ENCODE measurements around the gene PSMA7. TPM values are rescaled to one million over a fixed set of nuclear protein-coding genes. Genes with fewer than 3 reads are reported as not detected.

Gene PSMA7
- polyA plus RNA-seq, 1 donor (not counting 4 experiments of a cell fraction or from before 2014, with no cell fraction given), result 383 TPM

- Histone ChIP-seq H3K9ac (ENCODE audit: control insufficient read depth, extremely low read depth, insufficient read depth, low read length) (no peak overlapping the region), H3K9me1 (ENCODE audit: control insufficient read depth, extremely low read depth, insufficient read depth, low read length) (peaks cover 7% of the 10 kb centered on the region), H3K4me1 (ENCODE audit: control insufficient read depth, extremely low read depth, insufficient read depth, low read length) (peaks cover 12% of the 10 kb centered on the region), H3K36me3 (ENCODE audit: control insufficient read depth in 2 of 2, extremely low read depth in 1 of 2, insufficient read depth in 2 of 2, low read length in 2 of 2) (peaks cover 42 to 64% of the 10 kb centered on the region in 2 experiments), H4K20me1 (ENCODE audit: control insufficient read depth, extremely low read depth, insufficient read depth, low read length) (peaks cover 27% of the 10 kb centered on the region), H3K27me3 (ENCODE audit: control insufficient read depth, extremely low read depth, insufficient read depth, low read length) (no peaks in the 10 kb centered on the region), H3K4me3 (ENCODE audit: control insufficient read depth in 2 of 3, extremely low read depth in 1 of 3, insufficient read depth in 2 of 3, low read depth in 1 of 3, low read length in 3 of 3) (no peak overlapping the region), H3K79me2 (ENCODE audit: control insufficient read depth, insufficient read depth, low read length) (peaks cover 35% of the 10 kb centered on the region), H3K4me2 (ENCODE audit: control insufficient read depth, extremely low read depth, insufficient read depth, low read depth, low read length) (no peak overlapping the region), H2AFZ (ENCODE audit: control insufficient read depth, low read length) (no peak overlapping the region), H3K9me3 (ENCODE audit: control insufficient read depth, low read depth, low read length) (no peaks in the 10 kb centered on the region), H3K27ac (ENCODE audit: control insufficient read depth, insufficient read depth, low read length) (no peak overlapping the region)
- TF ChIP-seq CTCF (optimal IDR thresholded peaks at IDR 0.05 in 1 of 3, IDR thresholded peaks at IDR 0.05 in 1 of 3, conservative IDR thresholded peaks at IDR 0.05 in 1 of 3; ENCODE audit: extremely low read depth in 1 of 3, insufficient read depth in 2 of 3, low read length in 3 of 3) (peak in 1 of 3 experiments; percentile 5), EZH2 (IDR thresholded peaks at IDR 0.05; ENCODE audit: low read length) (no peak)
- no peak for FAIRE-seq
- dilution Hi-C loops (cut with MboI; ENCODE audit: extremely low pct_ligation_motif_present, low sequenced_read_pairs), result no loop called here
- no peak for DNase-seq (ENCODE audit: low read depth, low spot score)
These were observed 6.2 kb downstream of the PSMA7 start for GRCh38 chr20:62137092-62137384.

DNA sequence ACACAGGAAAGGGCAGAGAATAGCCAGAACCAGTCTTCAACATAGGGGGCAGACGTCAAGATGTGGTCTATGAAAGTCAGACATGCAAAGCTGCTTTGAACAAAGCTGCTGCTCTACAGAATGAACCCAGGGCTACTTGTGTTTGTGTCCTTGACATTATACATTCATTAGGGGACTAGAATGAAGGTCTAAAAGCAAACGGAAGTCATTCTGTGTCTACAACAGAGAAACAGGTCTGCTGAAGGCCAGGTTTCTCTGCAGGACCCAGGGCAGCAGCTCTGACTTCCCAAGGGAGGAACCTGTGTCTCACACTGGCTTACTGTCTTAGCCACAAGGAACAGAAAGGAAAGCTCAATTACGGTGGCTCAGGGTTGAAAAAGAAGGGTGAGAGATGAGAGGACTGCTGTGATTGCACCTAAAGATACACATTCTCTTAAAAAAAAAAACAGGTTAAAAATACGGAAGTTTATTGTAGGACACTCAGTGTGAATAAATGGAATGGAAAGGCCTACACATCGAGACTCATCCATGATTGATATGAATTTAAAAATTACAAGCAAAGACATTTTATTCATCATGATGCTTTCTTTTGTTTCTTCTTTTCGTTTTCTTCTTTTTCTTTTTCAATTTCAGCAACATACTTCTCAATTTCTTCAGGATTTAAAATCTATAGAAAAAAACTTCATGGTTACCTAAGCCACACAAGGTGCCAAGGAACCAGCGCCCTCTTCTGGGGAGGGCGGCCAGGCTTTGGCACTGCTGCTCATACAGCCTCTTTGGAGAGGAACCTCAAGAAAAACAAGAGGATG is 6.7 kb downstream of the PSMA7 start:
- peaks cover 5% of the 10 kb centered on the region for H3K9me1 ChIP-seq (ENCODE audit: control insufficient read depth, extremely low read depth, insufficient read depth, low read length)
- H3K79me2 ChIP-seq (ENCODE audit: control insufficient read depth, insufficient read depth, low read length), result peaks cover 30% of the 10 kb centered on the region
- H3K9me3 ChIP-seq (ENCODE audit: control insufficient read depth, low read depth, low read length), result no peaks in the 10 kb centered on the region
- no peak overlapping the region for H3K4me3 ChIP-seq (ENCODE audit: control insufficient read depth in 2 of 3, extremely low read depth in 1 of 3, insufficient read depth in 2 of 3, low read depth in 1 of 3, low read length in 3 of 3)
- no peak for DNase-seq (ENCODE audit: low read depth, low spot score)
- no peak overlapping the region for H3K27ac ChIP-seq (ENCODE audit: control insufficient read depth, insufficient read depth, low read length)
- H3K4me2 ChIP-seq (ENCODE audit: control insufficient read depth, extremely low read depth, insufficient read depth, low read depth, low read length), result no peak overlapping the region
- no peaks in the 10 kb centered on the region for H3K27me3 ChIP-seq (ENCODE audit: control insufficient read depth, extremely low read depth, insufficient read depth, low read length)
- H4K20me1 ChIP-seq (ENCODE audit: control insufficient read depth, extremely low read depth, insufficient read depth, low read length), result peaks cover 21% of the 10 kb centered on the region
- TF ChIP-seq EZH2 (IDR thresholded peaks at IDR 0.05; ENCODE audit: low read length) (no peak), CTCF (optimal IDR thresholded peaks at IDR 0.05 in 1 of 3, IDR thresholded peaks at IDR 0.05 in 1 of 3, conservative IDR thresholded peaks at IDR 0.05 in 1 of 3; ENCODE audit: extremely low read depth in 1 of 3, insufficient read depth in 2 of 3, low read length in 3 of 3) (peak; percentile 75 to 87 (median 76))
- no peak overlapping the region for H3K9ac ChIP-seq (ENCODE audit: control insufficient read depth, extremely low read depth, insufficient read depth, low read length)
- H2AFZ ChIP-seq (ENCODE audit: control insufficient read depth, low read length), result no peak overlapping the region
- H3K4me1 ChIP-seq (ENCODE audit: control insufficient read depth, extremely low read depth, insufficient read depth, low read length), result peaks cover 6% of the 10 kb centered on the region
- FAIRE-seq, result no peak
- dilution Hi-C loops (cut with MboI; ENCODE audit: extremely low pct_ligation_motif_present, low sequenced_read_pairs), result no loop called here
- peaks cover 45 to 69% of the 10 kb centered on the region in 2 experiments for H3K36me3 ChIP-seq (ENCODE audit: control insufficient read depth in 2 of 2, extremely low read depth in 1 of 2, insufficient read depth in 2 of 2, low read length in 2 of 2)

All from keratinocyte (primary cell).